NCI-H526 treated with DMSO at 0.1 percent for 48 hours (cell line): ENCODE measurements around the gene HSPA2.
"Not testable (repeated sequence)": the region's sequence is repeated elsewhere in the genome, so short reads cannot be mapped to it uniquely, and the experiment has no call there.

Source experiments
- DNase-seq: peaks from one replicate; lab custom pipeline; 2025; lab: John Stamatoyannopoulos, UW

HSPA2 gene

DNA sequence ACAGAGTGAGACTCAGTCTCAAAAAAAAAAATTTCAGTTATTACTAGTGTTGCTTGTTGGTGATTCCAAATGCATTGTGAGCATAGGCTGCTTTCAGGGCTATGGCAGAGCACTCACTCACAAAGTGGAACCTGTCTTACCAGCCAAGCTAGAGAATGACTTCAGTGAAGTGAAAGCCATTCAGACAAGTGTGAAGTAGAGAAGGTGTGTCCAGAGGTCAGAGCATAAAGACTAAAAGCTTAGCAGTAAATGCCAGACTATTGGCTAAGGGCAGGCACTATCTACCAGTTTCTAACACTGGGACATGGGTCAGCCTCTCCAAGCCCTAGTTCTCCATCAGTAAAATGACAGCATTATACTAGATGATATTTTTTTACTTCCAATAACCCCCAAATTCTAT is 21.9 kb downstream of the HSPA2 start:
- no peak for DNase-seq

DNA sequence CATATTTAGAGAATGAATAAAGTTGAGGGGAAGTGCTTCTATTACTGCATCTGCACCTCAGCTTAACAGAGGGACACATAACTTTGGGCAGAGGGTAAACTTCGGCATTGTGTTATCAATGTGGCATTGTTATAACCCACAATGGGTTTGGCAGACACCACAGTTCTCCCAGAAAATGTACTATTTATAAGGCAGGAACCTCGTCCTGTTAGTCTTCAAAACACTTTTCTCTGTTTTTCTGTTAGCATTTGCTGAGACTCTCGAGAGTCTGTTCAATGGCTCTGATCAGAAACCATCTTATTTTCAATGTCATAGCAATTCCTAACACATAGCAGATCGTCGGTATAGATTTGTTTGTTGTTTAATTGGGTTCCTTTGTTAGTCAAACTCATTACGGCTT is 23.2 kb downstream of the HSPA2 start:
- DNase-seq = no peak

DNA sequence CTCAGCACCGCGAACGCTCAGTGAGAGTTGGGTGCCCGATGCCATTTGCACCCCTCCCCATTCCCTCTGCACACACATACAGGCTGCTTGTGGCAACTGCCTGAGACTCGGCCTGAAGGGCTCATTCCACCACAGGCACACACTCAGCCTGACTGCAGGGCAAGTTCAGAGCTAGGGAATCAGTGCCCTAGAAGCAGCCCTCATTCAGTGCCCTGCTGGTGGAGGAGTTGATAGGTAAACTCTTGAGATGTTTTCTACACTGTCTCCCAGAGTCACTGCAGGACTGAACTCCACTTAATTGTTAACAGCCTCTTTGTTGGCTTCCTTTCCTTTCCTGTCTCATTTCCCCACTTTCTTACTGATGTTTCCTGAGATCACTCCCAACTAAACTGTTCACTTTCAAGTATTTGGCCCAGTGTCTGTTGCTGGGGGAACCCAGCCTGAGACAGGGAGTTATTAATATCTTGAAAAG is 26.1 kb downstream of the HSPA2 start:
- no peak for DNase-seq

DNA sequence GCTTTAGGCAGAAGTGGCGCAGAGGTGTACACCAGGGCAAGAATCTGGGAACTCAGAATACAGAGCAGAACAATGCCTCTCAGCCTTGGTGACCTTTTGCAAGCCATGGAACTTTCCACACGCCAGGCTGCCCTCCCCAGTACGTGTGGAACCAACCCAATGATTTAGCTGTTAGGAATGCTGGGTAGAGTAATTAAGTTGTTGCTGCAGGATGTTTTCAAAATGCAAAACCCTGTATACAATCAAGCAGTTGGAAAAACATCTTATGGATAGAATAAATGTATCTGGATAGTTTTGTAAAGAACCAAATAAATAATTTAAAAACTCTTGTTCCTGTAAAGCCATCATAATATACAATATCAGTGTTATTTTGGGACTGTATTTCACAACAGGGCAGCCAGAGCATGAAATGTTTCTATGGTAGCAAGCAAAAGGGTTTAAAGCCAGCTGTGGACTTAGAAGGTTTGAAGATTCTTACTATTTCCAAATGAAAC is 28.6 kb downstream of the HSPA2 start:
- DNase-seq = no peak

DNA sequence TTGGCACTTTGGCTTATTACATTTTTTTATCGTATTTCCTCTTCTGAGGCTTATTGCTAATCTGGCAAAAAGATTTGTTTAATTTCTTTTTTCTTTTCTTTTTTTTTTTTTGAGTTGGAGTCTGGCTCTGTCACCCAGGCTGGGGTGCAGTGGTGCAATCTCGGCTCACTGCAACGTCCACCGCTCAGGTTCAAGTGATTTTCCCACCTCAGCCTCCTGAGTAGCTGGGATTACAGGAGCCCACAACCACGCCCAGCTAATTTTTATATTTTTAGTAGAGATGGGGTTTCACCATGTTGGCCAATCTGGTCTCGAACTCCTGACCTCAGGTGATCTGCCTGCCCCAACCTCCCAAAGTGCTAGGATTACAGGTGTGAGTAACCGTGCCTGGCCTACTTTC is 29.1 kb downstream of the HSPA2 start:
- DNase-seq = not testable (repeated sequence)

DNA sequence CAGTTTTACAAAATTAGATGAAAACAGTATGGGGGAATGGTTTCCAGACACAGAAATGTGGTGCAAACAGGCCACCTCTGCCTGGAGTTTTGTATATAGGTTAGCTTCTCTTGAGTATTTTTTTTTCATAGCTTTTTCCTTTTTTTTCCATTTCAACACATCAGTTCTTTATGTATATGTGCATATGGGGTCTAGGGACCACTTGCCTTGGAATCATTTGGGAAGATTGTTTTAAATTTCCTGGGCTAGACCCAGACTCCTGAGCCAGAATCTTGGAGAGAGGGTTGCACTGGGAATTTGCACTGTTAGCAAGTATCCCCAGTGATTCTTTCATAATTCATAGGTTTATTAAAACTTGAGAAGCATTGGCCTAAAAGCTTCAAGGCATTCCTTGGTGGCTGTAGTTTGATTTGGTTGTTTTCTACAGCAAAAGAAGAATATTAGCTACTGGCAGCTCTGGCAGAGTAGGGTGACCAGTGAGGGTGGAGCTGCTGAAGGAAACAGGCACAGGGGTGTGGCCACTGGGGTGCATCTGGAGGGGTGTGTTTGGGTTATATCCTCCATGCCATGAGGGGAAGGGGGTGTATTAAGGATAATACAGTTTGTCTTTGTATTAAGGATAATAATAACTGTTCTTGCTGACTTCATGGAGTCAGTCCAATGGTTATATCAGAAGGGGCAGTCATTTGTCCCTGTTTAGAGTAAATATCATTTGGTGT is 32.0 kb downstream of the HSPA2 start:
- DNase-seq = no peak

DNA sequence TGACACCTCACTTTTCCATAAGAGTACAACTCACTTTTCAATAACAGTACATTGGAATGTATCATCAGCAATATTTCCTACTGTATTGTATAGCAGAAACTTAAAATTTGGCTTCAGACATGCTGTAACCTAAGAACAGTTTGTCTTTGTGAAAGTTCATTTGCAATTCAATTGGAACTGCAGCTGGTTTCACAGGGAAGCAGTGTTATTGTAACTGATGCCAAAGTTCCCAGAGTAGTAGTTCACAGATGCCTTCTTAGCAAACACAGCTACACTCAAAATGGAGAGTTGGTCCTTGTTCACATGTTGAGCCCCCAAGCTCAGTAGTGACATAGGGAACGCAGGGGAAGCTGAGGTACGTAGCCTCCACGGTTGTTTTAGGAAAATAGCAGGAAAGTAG is 32.6 kb downstream of the HSPA2 start:
- DNase-seq = peak; percentile 81

DNA sequence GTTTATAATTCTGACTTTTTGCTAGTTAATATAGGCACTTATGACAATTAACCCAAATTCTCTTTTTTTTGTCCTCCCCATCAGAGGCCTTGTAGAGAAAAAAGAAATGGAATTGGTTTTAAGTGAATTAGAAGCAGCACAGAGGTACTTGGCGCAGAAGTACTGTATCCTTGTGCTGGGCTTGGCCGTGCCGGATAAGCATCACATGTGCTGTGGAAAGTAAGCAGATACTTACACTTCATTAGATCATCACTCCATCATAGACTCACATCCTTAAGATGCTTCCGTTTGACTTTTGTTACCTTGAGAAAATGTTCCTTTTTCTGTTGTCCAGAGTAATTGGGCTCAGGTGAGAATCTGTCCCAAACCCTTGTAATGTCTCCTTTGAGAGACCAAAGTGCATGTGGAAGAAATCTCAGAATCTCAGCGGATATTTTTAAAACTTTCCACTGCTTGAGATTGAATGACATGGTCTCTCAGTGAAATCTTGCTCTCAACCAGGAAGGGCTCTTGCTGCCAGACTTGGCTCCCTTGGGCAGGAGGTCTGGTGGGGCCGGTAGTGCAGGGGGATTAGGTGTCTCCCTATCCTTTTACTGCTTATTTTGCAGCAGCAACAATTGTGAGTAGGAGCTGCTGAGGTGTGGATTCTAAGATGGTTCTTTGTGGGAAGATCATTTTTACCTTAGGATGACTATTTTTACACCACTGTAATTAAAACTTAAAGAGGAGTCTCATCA is 34.0 kb downstream of the HSPA2 start:
- no peak for DNase-seq

DNA sequence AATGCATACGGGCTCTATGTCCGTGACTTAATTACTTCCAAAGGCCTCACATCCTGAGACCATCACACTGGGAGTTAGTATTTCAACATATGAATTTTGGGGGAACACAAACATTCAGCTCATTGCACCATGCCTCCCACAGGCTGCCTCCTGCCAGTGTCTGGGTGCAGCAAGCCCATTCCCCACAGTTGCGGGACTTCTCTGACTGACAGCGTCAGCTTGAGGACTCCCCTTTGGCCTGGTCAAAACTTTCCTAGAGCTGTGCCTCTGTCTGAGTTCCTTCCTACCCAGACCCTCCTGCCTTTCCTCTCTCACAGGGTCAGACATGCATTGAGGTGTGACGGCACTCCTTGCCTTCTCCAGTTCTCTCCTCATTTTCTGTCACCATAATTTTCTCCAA is 36.7 kb downstream of the HSPA2 start:
- DNase-seq = no peak

DNA sequence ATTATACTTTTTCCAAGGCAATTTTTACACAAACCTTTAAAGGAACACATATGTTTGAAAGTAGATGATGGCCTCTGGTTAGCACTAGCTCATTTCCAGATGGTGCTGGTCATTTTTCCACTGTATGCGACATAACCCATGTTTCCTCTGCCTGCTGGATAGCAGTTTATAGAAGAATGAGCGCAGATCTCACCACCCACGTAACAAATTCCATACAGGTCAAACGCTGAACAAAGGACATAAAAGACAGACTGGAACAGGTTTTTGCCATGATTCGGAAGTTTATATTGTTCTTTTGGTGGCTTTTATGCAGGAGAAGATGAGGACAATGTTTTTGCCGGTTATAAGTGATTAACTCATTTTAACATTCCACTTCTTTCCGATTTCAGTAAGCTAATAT is 39.9 kb downstream of the HSPA2 start:
- DNase-seq = no peak

DNA sequence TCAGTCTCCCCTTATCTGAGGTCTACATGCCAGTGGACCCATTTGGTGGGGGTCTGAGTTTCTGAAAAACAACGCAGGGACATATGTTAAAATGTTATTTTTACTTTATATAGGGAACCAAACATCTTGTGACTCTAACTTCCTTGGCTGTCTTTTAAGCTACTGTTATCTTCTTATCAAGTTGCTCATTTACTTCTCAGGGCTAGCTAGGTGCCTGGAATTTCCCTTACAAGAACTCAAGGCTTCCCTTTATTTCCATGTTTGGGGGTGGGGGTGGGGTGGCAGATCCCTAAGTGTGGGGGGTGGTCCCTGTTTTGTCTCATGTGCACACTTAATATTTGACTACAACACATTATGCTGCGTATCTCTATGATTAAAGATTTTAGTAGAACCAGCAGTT is 40.8 kb downstream of the HSPA2 start:
- DNase-seq = no peak

DNA sequence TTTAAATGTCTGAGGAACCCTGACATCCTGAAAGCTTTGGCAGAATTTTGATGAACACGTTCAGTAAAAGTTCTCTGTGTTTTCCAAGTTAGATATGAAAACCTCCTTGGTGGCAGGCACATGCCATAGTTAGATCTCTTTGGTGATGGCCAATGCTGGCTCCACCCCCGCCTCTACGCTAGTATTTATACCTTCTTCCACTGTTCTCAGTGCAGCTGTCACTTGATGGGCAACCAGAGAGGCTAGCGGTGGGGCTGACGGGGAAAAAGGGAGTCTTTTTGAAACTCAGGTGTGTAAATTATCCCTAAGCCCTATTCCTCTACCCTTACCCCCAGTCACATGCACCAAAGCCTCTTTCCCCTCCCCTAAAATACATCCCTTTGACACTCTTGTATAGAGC is 41.3 kb downstream of the HSPA2 start:
- no peak for DNase-seq

DNA sequence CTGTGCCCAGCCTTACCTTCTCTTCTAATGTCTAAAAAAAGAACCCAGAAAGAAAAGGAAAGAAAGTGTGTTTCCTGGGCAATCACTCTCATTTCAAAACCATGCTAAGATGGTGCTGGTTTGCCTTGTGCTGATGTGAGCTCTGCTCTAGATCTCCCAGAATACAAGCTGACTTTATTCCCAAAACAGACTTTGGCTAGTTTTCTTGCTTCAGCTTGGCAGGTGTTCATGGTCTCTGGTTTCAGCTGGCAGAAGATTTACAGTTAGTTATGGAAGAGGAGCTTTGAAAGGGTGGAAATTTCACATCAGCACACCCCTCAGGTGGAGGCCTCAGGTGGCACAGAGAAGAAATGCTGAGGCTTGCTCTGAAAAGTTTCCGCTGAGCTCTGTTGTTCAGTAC is 43.6 kb downstream of the HSPA2 start:
- DNase-seq = no peak

DNA sequence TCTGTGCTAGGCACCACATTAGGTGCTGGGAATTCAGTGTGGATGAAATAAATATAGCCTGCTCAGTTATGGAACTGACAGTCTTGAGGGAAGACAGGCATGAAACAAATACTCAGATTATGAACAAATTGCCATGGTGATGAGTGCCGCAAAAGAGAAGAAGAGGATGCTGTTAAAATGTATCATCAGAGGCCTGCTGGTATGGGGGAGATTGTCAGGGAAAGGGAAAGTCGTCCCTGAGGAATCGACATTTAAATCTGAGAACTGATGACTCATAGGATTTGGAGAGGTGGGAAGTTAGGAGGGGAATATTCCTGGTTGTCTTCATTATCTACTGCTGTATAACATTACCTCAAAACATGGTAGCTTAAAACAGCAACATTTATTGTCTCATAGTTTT is 51.3 kb downstream of the HSPA2 start:
- DNase-seq = no peak
